Heart left ventricle (tissue), 13 donors: ENCODE results near the gene ADAMTS12.
"Not testable (repeated sequence)": the region's sequence is repeated elsewhere in the genome, so short reads cannot be mapped to it uniquely, and the experiment has no call there.

Experiments
- POLR2A ChIP-seq, 2 donors: fragments of 450-650 bp; IDR thresholded peaks; one replicate each; pipeline ENCODE4 v1.6.1; 2017; ENCODE audit warnings: antibody characterized with exemption in 2 of 2, mild to moderate bottlenecking in 2 of 2, moderate library complexity in 2 of 2
- TF ChIP-seq, protein P1 (sequence below), 12 donors: fragments of 200-600 bp; sonication (generic) in 4 of 12; IDR thresholded peaks; one replicate each; pipeline versions ENCODE4 v1.5.0 to v1.8.0; 2018 to 2022; ENCODE audit warnings: antibody characterized with exemption in 12 of 12, mild to moderate bottlenecking in 5 of 12
- donor health status: ischemic (EF 13 %, LVEDD 7.1; RV severe dilation, severe dysfunction).
- donor health status: DM: no; HTN: yes; CAD: no.
- donor health status: DM: no; HTN: no; CAD: no.
- donor health status: ischemic (EF 25% LVEDD 6.9; RV normal size, moderate dysfunction).
- donor health status: ischemic (EF 25% LVEDD 5.7; RV mildly dilated, moderate dysfunction).
- donor health status: ischemic (EF 35%, LVEDD 5.7; RV mildly dilated, moderate dysfunction).
- donor health status: nonischemic (EF 11% LVEDD 7.7; RV severe dilation, severe dysfunction).
- donor health status: DM: yes; HTN: yes; CAD: no.
- donor health status: PGD.
- donor health status: ischemic (EF 29% LVEDD 5.4; RV normal size, mild dysfunction).
- donor health status: nonischemic (EF 23%, LVEDD 6.1; RV moderate dilation, normal function).

DNA sequence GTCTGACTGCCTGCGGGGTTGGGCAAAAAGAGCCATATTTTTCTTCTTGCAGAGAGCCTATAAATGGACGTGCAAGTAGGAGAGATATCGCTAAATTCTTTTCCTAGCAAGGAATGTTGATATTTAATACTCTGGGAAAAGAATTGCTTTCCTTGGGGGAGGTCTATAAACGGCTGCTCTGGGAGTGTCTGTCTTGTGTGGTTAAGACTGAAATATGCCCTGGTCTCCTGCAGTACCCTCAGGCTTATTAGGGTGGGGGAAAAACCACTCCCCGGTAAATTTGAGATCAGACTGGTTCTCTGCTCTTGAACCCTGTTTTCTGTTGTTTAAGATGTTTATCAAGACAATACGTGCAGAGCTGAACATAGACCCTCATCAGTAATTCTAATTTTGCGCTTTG, 14.5 kb upstream of the ADAMTS12 start:
- TF ChIP-seq, protein P1, sequence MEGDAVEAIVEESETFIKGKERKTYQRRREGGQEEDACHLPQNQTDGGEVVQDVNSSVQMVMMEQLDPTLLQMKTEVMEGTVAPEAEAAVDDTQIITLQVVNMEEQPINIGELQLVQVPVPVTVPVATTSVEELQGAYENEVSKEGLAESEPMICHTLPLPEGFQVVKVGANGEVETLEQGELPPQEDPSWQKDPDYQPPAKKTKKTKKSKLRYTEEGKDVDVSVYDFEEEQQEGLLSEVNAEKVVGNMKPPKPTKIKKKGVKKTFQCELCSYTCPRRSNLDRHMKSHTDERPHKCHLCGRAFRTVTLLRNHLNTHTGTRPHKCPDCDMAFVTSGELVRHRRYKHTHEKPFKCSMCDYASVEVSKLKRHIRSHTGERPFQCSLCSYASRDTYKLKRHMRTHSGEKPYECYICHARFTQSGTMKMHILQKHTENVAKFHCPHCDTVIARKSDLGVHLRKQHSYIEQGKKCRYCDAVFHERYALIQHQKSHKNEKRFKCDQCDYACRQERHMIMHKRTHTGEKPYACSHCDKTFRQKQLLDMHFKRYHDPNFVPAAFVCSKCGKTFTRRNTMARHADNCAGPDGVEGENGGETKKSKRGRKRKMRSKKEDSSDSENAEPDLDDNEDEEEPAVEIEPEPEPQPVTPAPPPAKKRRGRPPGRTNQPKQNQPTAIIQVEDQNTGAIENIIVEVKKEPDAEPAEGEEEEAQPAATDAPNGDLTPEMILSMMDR (IDR thresholded peaks at IDR 0.05), result not testable (repeated sequence)
- not testable (repeated sequence) for TF ChIP-seq POLR2A (IDR thresholded peaks at IDR 0.05)
